Stimulated activated CD4-positive, alpha-beta T cell treated with anti-CD3 and anti-CD28 coated beads, Interleukin-4, amount 100 ng/mL, for 48 hours (primary cell): ENCODE measurements around the gene SMIM35.
"Not testable (repeated sequence)": the region's sequence is repeated elsewhere in the genome, so short reads cannot be mapped to it uniquely, and the experiment has no call there.

ENCODE experiments used
- DNase-seq, 2 donors: peaks; one replicate each; pipeline ENCODE4 v3.0.0-alpha.2; 2020; ENCODE audit warnings: low read depth in 2 of 2

The SMIM35 gene

DNA sequence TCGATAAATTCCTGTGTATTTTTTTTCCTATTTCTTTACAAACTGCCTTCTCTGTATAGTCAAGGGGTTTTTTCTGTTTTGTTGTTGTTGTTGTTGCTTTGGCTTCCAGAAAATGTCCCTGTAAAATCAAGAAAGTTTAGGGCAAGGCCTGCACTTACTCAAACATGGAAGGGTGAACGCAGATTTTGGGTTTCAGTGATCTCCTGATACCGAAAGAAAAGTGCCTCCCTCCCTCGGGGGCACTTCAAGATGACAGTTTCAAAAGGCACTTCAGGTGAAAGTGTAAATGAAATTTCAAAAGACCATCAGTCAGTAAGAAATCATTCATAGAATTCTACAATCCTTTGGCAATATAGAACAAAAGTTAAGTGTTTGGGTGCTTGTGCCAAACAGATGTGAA, 53.3 kb downstream of the SMIM35 start:
- DNase-seq: no peak

DNA sequence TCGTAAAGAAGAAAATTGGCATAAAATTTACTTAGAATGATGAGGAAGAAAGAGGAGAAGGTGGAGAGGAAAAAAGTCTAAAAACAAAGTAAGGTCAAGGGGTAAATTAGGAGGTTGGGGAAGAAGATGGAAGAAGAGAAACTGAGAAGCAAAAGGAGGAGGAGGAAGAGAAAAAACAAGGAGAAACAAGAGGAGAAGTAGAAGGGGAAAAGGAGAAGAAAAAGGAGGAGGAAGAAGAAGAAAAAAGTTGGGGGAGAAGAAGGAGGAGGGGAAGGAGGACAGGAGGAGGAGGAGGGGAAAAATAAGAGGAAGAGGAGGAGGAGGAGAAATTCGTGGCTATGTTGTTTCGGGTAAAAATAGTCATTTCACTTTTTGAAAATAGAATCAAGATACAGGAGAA, 58.1 kb downstream of the SMIM35 start:
- DNase-seq: no peak

DNA sequence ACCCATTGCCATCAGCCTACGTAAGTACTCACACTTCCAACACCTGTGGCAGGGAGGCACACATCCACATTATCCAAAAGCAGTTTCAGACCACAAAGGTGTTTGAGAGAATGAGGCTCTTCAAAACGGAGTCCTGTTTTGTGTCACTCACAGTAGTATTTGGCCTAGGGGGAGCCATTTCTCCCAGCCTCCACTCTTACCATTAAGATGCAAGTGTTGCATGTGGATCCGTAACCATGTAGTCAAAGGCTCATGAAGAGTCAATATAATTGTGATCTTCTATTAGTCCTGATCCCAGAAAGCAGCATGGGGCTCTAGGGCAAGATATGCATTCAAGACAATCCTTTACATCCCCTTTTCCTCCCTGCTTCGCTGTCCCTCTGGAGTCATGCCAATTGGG, 59.1 kb downstream of the SMIM35 start:
- no peak for DNase-seq

DNA sequence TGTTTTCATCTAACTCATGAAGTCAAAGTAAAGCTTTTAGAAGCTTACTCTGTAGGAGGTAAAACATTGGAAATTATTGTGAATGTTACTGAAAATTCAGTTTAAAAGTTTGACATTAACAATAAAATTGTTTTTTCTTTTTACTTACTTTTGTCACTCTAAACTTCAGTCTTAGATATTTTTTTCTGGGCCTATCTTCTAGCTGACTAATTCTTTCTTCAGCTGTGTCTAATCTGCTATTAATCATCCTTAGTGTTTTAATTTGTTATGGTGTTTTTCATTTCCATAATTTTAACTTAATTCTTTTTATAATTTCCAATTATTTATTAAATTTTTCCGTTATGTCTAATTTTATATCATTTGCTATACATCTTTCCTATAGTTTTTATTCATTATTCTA, 65.6 kb downstream of the SMIM35 start:
- DNase-seq: no peak

DNA sequence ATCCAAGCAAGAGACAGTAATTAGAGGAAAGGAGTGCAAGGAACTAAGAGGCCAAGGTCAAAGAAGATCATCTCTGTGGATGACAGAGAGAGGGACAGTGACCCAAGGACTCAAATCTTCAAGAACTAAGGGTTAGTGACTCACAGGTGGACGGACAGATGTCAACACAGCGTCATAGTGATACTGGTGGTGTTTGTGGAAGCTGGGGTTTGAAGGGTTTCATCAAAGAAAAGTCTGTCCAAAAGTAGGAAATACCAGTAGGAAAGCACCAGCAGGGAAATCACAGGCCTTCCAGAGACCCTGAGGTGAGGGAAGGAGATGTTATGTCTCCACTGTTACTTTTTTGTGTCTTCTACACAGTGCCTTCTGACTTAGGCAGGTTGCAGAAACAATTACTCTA, 68.4 kb downstream of the SMIM35 start:
- no peak for DNase-seq

DNA sequence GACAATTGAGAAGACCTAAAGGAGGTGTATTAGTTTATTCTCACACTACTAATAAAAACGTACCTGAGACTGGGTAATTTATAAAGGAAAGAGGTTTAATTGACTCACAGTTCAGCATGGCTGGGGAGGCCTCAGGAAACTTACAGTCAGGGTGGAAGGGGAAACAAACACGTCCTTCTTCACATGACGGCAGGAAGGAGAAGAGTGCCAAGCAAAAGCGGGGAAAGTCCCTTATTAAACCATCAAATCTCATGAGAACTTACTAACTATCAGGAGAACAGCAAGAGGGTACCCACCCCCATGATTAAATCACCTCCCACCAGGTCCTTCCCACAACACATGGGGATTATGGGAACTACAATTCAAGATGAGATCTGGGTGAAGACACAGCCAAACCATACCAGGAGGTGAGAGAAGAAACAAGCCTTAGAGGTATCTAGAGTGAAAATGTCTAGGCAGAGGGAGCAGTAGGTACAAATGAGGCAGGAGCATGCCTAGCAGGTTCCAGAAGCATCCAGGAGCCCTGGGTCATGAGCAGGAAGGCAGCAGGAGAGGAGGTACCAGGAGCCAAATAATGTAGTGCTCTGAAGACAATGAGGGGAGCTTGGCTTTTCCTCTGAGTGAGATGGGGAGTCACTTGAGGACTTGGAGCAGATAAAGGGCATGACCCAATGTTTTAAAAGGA, 69.0 kb downstream of the SMIM35 start:
- DNase-seq: no peak

DNA sequence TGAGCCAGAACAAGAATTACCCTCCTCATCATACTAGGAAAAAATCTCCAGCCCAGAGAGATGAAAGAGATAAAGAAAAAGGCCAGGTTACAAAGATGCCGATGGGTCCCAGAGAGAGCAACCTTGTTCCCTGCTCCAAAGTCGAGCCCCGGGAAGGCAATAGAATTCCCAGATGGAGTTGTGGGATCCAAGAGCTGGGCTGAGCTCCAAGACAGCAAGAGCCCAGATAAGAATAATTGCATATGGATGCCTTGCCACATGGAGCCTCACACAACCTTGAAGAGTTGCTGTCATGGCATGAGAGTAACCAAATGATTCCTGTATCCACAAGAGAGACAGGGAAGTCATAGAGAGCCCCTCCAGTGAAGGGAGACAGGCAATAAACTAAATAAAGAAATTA, 69.7 kb downstream of the SMIM35 start:
- no peak for DNase-seq

DNA sequence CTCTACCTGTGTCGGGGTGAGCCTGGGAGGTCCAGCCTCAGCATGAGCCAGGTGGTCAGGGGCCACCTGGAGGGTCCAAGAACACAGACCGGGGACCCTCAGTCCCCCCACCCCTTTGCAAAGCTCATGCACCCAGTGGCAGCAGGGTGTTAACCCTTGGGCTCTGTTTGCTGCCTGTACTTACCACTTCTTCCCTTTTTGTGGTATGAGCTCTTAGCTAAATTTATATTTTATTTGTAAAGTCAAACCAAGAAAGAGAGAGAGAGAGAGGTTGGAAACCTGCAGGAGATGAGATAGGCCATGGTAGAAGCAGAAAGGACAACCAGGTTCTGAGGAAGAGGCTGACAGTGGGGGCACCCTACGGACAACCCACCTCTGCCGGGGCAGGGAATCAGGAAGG, 70.7 kb downstream of the SMIM35 start:
- no peak for DNase-seq

DNA sequence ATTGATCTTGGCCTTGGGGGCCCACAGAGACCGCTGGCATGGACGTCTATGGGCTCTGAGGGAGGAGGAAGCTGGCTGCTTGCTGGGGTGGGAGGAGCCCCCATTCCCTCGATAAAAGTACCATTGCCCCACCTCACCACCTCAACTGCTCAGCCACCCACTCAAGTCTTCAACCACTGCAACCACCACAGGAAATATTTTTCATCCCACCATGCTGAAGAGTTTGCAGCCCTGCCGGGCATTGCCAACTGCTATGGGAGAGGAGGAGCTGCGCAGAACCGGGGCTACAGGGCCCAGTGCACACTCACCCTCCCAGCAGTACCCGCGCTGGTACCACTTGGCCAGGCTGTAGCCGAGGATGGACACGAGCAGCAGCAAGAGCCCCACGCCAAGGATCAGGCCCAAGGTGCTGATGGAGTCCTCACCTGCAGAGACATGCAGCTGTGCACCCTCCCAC, 71.3 kb downstream of the SMIM35 start:
- no peak for DNase-seq

DNA sequence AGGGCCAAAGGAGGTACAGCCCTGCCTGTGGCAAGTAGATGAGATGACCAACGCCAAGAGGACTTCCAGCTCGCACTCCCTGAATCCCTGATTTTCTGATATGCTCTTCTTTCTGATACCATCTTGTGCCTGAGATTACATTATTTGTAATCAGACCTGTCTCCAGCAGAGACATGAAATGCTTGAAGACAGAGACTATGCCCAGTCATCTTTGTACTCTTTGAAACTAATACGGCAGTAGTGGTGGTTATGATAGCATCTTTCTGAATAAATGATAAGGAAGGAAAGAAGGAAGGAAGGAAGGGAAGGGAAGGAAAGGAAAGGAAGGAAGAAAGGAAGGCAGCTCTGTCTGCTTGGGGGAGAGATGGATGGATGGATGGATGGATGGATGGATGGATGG, 72.7 kb downstream of the SMIM35 start:
- no peak for DNase-seq

DNA sequence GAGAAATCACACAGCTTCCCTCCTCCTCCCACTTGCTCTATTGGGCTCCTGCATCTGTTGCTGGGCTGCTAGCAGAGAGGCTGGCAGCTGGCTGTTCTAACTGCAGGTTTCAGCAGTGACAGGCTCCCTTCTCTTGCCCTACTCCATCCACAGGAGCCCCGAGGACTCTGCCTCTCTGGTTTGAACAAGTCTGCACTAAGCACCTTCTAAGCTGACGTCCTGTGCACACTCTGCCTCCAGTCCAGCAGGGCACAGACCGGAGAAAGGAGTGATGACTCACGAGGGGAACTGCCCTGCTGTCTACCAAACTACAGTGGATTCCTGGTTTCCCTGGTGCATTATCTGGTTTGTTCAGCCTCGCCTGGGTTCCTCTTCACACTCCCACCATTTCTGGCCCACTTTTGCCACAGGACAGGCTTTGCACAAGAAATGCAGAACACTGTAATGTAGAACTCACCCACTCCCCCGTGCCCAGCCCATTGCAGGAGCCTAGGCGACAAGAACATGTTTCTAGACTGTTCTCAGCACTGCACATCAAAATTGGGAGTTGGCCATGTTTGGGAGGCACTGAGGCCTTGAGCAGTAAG, 74.6 kb downstream of the SMIM35 start:
- no peak for DNase-seq

DNA sequence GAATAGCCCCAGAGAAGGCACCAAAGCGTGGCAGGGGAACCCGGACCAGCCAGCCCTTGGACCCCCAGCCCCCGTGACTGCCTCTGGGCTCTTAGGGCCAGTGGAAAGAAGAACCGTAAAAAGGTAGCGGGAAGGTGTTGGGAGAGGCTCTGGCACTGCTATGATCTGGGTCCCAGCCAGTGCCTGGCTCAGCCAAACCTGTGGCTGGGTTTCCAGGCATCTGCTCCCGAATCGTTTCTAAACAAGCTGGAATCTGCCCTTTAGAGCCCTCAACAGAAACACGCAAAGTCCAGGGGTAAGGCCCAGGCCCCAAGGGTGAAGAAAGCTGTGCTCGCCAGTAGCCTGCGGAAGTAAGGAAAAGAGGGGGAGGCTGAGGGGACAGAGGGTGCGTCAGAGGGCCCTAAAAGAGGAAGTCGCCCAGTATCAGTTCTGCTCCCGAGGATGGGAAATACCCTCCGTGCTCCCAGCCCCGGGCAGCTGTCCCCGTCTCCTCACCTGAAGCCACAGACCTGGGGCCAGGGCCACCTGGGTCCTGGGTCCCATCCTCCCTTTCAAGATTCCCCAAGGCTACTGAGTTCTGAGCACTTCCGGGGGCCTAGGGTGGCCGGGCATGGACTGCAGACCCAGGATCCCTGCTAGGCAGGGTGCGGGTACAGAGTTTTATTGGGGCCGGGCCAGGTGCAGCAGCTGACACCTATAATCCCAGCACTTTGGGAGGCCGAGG, 75.9 kb downstream of the SMIM35 start:
- no peak for DNase-seq

DNA sequence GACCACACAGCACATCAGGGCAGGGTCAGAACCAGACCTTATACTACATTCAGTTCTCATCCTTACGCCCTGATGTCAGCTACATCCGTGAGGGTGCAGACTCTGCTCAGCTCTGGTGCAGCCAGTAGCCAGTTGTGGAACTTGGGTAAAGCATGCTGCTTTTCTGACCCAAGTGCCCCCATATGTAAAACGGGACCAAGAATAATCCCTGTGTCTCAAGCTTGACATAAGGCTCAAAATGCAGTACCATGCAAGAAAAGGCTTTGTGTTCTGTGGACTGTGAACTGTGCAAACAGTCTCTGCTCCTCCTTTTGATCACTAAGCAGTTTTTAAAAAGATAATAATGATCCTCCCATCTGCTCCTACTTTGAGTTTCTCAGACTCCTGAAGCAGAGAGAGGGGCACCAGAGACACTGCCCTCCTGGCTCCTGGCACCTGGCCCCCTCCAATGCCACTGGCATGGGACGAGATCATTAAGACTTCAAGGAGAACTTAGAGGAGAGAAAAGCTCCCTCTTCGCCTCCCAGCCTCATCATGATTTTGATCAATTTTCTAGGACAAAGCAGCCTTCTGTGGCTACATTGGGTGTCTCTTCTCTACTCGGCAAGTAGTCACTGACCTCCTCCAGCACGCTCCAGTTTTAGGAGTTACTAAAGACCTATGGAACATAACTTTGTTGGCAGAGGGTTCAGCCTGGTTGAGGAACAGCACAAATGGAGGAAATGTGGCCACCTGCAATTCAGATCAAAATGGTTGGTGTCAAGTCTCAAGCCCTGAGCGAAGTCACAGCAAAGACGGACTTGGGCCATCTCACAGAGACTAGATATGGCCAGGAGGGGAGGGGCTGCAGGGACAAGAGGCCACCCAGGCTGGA, 76.7 kb downstream of the SMIM35 start:
- DNase-seq: no peak

DNA sequence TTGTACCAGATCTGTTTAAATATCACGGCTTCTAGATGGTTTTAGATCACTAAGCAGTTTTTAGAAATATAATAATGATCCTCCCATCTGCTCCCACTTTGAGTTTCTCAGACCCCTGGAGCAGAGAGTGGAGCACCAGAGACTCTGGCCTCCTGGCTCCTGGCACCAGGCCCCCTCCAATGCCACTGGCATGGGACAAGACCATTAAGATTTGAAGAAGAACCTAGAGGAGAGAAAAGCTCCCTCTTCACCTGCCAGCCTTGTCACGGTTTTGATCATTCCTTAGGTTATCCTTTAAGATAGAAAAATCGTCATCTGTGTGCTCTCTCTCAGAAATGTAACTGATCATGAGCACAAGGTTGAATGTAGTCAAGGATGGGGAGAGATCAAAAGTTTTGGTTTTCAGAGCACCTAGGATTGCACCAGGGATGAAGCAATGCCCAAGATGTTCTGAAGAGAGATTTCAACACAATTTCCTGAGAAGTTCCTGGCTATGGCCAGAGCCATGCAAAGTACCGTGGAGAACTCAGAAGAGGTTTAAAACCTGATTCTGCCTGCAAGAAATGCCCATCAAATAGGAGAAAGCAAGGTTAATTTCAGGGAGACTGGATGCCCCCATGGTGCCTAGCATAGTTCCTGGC, 78.4 kb downstream of the SMIM35 start:
- no peak for DNase-seq

DNA sequence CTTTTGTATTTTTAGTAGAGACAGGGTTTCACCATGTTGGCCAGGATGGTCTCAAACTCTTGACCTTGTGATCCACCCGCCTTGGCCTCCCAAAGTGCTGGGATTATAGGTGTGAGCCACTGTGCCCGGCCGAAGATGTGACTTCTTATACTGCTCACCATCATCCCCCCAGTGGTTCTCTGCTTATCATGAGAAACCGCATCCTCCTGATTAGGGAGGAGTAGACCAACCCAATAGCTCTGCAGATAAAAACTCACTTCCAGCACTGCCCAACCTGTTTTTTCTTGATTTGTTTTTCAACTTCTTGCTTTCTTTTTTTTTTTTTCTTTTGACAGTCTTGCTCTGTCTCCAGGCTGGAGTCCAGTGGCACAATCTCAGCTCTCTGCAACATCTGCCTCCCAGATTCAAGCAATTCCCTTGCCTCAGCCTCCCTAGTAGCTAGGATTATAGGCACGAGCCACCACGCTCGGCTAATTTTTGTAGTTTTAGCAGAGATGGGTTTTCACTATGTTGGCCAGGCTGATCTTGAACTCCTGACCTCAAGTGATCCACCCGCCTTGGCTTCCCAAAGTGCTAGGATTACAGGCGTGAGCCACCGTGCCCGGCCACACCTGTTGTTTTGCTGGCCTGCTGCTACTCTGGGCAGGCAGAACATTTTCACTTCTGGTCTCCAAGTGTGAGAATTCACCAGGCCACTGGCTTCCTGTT, 79.0 kb downstream of the SMIM35 start:
- not testable (repeated sequence) for DNase-seq

DNA sequence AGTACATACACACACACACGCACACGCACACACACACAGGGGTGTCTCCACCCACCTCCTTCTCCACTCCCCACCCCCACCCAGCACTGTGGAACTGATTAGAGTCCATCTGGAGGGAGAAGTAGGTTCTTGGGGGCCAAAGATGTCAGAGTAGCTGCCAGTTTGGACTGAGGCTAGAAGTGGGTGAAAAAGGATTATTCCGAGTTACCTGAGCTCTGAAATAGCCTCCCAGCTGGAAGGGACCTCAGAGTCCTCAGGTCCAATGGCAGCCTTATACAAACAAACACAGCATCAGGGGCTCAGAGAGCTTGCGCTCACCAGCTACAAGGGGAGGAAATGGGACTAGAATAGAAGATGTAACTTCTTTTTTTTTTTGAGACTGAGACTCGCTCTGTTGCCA, 79.7 kb downstream of the SMIM35 start:
- DNase-seq: no peak

DNA sequence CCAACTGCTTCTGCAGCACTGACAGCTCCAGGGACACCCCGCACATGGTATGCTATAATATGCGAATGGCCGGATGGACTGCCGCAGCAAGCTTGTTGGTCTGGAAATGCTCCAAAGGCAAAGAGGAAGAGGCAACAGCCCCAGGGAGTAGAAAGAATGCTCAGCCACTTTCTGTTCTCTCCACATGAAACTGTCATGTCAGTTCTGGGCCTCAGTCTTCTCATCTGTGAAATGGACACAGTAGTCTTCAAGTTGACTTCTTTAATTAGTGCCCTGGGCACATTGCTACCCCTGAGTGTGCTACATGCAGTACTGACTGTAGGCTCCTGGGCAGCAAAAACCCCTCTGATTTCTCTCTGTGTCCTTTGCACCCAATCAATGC, 80.6 kb downstream of the SMIM35 start:
- no peak for DNase-seq

DNA sequence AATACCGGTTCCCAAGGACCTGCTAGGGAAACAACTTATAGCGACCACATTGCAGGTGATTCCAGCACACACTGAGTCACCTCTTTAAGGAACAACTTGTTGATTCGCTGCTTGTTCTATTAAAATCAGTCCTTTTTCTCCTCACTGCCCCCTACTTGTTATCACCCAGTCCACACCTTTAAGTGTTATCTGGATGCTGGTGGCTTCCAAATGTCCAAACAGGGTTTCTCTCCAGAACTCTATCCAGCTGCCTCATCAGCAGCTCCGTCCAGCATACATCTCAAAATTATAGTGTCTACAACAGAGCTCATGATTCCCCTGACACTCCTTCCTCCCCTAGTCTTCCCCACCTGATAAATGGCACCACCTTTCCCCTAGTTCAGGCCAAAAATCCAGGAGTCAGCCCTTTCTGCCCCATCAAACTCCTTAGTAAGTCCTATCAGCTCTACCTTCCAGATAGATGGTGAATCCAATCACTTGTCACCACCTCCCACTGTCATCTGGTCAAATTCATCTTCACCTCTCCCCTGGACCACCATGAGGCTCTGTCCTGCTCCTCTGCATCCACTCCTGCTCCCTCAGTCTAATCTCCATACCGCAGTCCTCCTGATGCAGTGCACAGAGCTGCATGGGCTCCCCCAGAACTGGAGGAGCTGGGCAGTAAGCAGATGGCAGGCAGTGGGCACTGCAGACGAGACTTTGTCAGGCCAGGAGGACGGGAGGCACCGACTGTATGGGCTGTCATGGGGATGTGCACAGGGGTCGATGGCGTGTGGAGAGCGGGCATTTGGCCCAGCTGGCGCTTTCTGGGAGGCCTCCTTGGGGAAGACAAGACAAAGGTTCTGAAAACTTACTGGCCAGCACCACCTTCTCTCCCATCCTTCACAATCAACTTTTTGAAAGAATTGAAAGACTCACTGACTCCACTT, 81.3 kb downstream of the SMIM35 start:
- DNase-seq: no peak

DNA sequence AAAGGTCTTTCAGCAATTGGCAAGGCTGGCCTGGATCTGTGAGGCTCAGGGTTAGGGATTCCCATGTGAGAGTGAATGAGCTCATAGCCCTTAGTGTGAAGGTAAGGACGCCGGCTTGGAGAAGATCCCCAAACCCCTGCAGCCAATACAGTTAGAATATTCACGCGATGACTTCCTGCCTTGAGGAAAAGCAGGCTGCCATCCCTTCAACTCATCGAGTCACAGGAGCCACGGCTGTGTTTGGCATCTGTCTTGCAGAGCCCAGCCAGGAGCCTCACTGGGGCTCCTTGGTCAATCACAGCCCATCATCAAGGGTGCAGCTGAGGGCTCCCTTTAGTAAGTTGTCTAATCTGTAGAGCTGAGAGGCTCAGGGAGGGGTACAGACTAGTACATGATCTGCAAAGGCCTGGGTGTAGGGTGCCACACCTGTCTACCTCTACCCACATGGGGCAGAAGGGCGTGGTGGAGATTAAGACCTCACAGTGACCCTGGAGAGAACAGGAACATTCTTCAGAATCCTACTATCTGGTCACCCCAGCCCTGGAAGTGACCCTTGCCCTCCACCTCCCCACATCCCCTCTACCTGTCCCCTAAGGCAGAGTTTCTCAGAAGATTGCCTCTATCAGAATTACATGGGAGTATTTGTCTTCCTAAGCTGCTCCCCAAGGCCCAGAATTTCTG, 82.1 kb downstream of the SMIM35 start:
- no peak for DNase-seq
